ENCODE results near the gene BPHL.
"Not testable (repeated sequence)": the region's sequence is repeated elsewhere in the genome, so short reads cannot be mapped to it uniquely, and the experiment has no call there.

The BPHL gene

DNA sequence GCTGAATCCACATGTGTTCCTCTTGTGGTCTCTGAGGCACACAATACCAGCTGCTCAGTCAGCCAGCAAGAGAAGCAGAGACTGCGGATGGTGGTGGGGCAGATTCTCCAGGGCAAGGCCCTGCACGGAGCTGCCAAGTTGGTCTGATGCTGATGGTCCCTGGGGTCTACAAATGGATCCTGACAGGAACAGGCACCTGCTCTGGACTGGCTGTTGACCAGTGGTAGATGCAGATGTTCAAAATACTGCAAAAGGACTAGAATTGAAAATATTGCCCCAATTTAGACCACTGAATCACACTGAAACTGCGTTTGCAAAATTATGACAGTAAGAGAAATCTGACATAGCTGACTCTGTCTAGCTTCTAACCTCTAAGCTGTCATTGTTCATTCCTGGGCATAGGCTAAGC lies 68.5 kb downstream of the BPHL start:
- no peak for DNase-seq

DNA sequence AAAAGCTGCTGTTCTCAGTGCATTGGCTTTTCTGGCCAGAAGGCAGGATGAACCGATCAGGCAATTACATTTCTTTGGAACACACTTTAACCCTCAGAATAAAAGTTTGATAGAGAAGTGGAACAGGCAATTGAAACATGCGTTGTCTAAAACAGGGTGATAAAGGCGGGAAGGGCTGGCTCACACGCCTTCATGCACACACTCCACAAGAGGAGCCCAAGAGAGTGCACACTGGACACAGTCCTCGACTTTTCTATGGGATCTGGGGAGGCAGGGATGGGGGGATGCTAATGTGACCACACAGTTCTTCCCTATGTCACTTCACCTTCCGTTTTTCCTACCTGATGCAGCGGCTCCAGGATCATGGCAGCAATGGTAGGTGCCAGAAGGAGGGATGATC lies 69.8 kb downstream of the BPHL start:
- DNase-seq = no peak

DNA sequence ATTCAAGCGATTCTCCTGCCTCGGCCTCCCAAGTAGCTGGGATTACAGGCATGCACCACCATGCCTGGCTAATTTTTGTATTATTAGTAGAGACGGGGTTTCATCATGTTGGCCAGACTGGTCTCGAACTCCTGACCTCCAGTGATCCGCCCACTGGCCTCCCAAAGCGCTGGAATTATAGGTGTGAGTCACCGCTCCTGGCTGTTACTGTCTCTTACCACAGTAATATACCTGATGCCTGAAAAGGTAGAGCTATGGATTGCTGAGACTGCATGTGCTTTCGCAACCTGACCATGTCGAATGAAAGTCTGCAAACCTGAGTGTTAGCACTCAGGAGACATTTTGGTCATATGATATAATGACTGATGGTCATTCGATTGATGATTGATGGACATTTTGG lies 70.7 kb downstream of the BPHL start:
- DNase-seq = not testable (repeated sequence)

DNA sequence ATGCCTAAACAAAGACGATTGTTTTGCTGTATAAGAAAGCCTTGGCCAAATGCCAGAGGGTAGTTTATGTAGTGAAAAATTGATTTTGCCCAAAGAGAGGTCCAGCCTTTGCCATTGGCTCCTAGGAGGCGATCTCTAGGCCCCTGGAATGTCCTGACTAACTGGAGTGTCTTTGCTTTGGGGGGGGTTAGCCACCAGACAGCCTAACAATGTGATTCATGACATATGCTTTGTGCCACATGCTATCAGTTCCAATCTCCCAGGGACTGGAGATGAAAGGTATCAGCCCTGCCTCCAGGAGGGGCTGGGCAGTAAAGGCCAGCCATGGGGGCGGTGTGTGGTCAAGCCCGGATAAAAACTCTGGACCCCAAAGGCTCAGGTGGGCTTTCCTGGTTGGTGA lies 71.5 kb downstream of the BPHL start:
- DNase-seq = no peak

DNA sequence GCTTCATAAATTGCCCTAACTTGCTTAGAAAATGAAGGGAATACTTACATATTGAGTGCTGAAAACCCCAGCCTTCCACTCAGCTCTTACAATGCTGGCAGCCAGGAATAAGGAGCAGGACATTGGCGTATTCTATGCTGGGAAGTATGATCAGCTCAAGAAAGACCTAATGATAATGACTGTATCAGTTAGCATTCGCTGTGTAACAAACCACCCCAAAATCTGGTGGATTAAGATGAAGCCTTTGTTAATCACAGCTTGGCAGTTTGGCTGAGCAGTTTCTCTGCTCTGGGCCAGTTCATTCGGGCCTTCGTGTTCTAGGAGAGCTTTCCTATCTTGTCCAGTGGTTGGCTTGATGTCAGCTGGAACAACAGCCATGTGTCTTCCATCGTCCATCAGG lies 72.3 kb downstream of the BPHL start:
- DNase-seq = no peak

DNA sequence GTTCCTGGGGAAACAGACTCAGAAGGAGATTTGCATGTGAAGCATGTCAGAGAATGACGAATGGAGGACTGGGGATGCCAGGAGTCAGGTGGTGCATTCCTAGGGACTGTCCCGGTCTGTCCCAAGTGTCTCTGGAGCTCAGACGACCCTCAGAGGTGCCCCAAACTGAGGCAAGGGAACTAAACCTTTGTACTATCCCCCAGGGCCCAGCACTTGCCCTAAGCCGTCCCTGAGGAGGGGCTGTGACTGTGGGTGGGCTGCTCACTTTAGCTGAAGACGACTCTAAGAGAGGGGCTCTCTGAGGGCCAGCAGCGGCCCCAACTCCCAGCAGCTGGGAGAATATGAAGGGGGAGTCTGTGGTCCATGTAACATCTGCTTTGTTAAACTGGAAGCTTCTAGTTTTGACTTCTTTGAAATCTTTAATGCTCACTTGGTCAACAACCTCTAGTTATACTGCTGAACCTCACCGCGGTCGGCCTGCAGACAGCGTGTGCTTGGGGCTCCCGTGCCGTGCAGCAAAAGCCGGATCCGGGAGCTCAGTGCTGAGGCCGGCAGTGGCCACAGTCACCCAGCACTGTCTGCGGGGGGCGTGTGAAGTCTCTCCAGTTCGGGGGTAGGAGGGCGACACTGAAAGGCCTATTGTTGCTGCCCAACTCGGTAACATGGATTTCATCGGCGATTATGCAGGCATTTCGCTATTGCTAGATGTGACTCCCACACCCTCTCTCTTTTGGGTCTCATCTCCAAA lies 74.8 kb downstream of the BPHL start:
- DNase-seq = no peak

DNA sequence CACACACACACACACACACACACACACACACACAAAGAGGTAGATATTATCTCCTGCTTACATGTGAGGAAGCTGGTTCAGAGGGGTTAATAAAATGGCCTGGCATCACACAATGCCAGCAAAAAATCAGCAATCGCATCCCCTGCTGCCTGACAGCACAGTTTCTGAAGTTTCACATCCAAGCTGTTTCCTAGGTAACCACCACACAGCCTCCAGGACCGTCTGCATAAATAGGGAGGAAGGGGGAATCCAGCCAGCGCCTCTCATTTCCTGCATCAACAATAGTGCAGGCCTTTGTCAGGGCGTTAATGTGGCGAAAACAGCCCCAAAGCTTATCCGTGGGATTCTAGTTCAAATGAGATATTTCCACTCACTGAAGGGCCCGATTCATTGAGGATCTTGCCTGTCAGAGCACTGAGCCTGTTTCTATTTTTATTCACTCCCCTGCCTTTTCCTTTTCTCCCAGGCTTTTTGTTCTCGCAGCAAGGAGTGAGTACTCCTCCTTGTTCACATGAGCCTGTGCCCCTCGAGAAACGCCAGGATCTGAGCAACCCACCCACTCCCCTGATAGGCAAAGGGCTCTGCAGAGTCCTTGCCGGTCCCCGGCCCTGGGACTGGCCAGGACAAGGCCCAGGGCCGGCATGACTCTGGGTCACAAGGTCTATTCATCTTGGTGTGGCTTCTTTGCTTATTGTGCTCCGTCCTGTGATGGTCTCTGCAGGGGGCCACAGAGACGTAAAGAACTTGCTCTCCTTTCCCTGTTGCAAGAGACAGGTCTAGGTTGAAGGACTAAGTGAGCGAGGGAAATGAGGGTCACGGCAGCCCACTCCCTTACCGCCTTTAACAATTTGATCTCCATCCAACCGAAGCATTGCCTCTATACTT lies 76.3 kb downstream of the BPHL start:
- DNase-seq = no peak

DNA sequence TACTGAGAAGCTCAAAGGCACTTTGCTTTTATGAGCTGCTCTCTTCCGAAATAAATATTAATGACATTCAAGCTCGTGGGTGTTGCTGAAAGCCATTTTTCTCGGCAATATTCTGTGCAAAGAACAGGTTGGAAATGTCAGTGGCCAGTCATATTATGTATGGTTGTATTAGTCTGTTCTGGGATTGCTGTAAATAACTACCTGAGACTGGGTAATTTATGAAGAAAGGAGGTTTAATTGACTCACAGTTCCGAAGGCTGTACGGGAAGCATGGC lies 76.8 kb downstream of the BPHL start:
- DNase-seq = no peak

DNA sequence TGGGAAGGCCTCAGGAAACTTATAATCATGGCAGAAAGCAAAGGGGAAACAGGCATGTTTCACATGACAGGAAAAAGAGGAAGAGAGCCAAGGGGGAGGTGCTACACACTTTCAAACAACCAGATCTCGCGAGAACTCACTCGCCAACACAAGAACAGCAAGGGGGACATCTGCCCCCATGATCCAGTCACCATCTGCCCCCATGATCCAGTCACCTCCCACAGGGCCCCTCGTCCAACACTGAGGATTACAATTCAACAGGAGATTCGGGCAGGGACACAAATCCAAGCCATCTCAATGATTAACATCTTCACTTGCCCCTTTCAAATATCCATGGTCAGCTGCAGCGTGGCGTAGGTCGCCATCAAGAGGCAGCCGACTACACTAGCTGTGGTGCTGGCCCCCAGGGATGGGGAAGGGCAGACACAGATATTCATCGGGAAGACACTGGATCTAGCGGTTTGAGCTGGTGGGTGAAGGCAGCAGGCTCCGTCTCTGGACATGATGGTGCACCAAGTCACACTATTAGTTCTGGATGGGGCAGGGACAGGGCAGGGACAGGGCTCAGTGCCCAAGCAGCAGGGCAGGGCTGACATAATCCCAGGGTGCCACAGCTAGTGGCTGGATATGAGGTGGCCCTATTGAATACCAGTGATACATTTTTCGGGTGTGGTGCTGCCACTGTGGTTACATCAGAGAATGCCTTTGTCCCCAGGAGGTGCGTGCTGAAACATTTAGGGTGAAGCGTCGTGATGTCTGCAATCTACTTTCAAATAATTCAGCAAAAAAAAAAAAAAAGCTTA lies 77.4 kb downstream of the BPHL start:
- no peak for DNase-seq

DNA sequence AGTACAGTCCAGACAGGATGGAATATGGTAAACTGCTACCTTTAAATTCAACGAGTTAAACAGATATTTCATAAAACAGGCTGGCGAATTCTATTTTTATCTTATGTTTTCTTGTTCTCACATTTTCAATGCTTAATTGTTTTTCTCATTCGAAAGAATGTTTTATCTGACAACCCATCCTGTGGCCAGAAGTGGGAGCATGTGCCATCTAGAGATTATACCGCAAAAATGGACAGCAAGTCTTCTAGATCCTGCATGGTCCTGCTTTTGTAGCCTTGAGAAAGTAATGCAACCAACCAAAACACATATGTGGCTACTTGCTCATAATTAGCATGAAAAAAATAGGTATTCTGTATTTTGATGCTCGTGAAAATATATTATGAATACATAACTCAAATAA lies 78.3 kb downstream of the BPHL start:
- DNase-seq = no peak

DNA sequence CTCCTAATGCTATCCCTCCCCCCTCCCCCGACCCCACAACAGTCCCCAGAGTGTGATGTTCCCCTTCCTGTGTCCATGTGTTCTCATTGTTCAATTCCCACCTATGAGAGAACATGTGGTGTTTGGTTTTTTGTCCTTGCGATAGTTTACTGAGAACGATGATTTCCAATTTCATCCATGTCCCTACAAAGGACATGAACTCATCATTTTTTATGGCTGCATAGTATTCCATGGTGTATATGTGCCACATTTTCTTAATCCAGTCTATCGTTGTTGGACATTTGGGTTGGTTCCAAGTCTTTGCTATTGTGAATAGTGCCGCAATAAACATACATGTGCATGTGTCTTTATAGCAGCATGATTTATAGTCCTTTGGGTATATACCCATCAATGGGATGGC lies 79.2 kb downstream of the BPHL start:
- DNase-seq = not testable (repeated sequence)

DNA sequence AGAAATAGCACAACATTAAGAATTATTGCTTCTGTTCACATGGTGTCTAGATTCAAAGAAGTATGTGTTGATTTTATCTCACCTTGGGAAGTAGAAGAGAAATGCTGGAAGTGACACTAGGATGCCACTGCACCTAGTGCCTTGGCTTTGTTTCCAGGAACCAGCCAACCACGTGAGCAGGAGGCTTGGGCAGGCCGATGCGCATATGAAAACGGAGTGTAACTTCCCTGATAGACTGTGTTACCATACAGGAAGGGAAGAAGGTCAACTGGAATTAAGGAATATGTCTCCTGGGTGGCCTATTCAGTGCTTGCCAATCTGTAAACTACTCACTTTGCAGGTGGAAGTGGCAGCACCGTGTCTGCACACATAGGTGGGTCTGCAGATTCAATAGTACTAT lies 80.9 kb downstream of the BPHL start:
- DNase-seq = no peak

DNA sequence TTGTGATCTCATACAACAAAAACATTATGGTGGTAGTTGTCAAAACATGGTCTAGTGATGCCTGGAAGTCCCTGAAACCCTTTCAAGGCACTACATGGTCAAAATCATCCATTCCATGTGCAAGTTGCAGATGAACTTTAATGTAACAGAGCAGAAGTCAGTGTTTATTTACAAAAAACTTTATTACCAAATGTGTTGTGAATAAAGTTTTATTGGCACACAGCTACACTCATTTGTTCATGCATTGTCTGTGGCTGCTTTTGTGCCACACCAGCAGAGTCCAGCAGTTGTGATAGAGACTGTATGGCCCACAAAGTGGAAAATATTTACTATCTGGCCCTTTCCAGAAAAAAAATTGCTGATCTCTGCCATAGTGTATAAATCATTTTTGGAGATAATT lies 82.2 kb downstream of the BPHL start:
- DNase-seq = no peak

DNA sequence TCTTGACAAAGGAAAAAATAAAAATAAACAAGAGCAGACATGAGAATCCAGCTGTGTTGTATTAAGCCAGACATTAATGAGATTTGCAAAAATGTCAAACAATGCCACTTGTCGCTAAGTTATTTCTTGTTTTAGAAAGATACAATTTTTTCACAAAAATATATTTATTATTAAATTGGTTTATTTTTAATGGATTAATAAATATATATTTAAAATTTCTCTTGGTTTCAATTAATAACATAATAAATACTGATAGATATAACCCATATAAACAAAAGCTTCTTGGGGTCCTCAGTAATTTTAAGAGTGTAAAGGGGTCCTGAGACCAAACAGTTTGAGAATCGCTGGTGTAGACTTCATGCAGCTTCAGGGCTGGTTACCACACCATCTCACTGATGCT lies 82.9 kb downstream of the BPHL start:
- no peak for DNase-seq

Measured in 8988T (cell line).